Activated CD4-positive, alpha-beta T cell treated with anti-CD3 and anti-CD28 coated beads, Interleukin-2, amount 50 U/mL, for 24 hours (primary cell): ENCODE results near the gene MTOR.
A peak's percentile ranks its signal among the peaks of the same experiment; 100 is the strongest.
"Not testable (repeated sequence)": the region's sequence is repeated elsewhere in the genome, so short reads cannot be mapped to it uniquely, and the experiment has no call there.

Experiments
- DNase-seq, 2 donors: peaks; one replicate each; pipeline ENCODE4 v3.0.0-alpha.2; 2020; ENCODE audit warnings: low read depth in 1 of 2, low spot score in 1 of 2

Gene MTOR

GRCh38 chr1:11125931-11126330 lies 136.4 kb downstream of the MTOR start:
- no peak for DNase-seq

DNA sequence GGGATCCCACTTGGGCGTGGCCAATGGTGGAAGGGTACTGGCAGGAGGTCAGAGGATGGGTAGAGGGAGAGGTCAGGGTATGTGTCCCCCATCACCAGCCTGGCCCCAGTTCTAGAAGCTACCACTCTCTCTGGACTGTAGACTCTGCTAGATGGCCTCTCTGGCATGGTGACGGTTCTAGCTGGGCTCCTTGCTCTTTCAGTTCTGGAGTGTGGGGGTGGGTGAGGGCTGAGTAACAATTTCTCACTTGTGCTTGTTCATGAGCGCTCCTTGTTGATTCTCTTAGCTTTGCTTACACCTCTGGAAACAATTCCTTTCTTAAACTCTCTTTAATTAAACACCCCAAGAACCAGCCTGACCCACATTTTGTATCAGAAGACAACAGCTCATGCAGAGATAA lies 137.4 kb downstream of the MTOR start:
- DNase-seq = no peak

DNA sequence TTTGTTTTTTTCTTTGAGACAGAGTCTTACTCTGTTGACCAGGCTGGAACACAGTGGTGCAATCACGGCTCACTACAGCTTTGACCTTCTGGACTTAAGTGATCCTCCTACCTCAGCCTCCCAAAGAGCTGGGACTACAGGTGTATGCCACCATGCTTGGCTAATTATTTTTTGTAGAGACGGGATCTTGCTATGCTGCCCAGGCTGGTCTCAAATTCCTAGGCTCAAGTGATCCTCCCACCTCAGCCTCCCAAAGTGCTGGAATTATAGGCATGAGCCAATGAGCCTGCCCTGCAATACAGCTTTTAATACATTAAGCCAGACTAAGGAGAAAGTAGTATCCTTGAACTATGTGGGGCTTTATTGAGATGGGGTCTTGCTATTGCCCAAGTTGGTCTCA lies 146.0 kb downstream of the MTOR start:
- DNase-seq = no peak

DNA sequence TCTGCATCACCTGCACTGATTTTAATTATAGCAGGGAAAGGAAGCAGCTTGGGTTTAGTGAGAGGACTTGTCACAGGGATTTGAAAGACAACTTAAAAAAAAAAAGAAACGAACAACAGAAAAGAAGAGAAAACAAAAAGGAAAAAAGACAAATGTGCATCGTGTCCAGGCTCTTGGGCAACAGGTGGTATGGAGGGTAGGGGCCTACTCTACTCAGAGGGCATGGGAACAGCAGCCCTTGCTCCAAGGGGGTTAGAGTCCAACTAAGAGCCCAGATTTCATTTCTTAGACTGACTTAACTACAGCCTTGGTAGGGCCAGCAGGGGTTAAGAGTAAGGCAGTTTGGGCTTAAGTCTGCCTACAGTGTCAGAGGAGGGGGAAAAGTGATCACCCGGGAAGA lies 147.4 kb downstream of the MTOR start:
- no peak for DNase-seq

DNA sequence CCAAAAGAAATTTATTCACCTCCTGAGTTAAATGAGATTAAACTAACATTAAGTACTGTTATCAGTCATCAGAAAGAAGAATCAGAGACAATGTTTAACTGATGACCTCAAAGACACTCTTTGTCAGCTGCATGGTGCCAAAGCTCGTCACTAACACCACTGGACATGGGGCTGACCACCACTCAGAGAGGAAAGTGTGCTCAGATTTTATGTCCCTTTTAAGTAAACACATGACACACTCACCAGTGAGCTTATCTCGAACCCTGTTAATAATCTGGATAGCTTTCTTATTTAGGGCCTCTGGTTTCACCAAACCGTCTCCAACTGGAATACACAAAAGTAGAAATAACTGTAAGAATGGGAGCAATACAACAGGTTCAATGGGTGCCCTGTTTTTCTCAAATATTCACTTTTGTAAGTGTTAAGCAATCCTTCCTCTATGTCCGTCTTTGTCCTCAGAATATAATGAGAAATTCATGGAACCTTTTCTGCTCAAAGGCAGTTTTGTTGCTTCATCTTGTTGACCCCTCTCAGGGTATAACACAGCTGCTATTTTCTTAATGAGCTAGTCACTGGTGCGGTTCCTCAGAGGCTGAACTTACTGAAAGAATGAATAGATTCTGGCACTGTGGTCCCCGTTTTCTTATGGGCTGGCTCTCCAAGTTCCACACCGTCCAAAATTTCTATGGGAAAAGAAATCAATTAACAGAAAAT lies 153.1 kb downstream of the MTOR start:
- no peak for DNase-seq

- no peak for DNase-seq
Observed at GRCh38 chr1:11107599-11107998, 154.8 kb downstream of the MTOR start.

DNA sequence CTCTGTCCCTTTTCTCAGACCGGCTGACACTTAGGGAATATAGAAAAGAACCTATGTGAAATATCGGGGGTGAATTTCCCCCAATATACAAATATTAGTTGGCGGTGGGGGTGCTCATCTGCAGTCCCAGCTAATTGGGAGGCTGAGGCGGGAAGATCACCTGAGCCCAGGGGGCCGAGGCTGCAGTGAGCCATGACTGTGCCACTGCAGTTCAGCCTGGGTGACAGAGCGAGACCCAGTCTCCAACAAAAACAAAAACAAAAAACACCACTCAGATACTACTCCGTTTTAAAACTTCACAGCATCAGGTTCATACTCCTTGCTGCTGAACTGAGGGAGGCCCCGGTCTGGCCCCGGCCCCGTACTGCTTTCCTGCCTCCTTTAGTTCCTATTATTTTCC lies 156.8 kb downstream of the MTOR start:
- DNase-seq = no peak

- no peak for DNase-seq
Observed at GRCh38 chr1:11101347-11101746, 161.0 kb downstream of the MTOR start.

GRCh38 chr1:11100806-11101205 lies 161.5 kb downstream of the MTOR start:
- not testable (repeated sequence) for DNase-seq

- DNase-seq = no peak
Observed at GRCh38 chr1:11100149-11100493, 162.2 kb downstream of the MTOR start.

DNA sequence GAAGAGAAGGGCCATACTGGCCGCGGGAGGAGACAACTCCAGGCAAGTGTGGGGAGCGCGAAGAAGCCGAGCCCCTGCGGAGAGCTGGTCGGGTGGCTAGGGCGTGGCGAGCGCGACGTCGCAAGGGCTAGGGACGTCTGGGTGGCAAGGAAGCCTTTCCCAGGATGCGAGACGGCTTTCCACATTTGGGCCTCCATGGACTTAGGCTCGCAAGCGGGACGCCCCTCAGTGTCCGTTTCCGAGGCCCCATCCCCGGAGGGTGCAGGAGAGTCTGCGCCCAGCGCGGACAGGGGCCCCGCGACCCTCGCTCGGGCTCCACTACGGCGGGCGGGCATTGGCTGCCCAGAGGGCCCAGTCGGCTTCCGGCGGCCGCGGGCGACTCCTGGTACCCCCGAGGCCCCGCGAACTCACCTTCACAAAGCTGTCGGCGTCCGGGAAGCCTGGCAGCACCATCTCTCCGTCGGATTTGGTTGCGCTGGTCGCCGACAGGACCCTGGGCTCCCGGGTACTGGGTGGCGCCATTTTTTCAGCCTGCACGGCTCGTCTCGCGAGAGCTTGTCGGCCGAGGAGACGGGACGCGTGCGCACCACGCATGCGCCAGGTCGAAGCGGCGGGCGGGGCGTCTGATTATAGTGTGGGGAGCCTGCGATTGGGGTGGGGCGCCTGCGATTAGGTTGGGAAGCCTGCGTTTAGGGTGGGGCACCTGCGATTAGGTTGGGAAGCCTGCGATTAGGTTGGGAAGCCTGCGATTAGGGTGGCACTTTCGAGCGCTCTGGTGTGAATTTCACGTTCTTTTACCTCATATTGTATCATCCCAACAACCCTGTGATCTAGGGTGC lies 162.8 kb downstream of the MTOR start, which contains the start of gene EXOSC10:
Gene EXOSC10, minus strand, starts transcription at position 560 of the 839 bp plus-strand sequence. Its CDS starts 38 bp downstream, at position 522.
- DNase-seq = peak; percentile 92 to 93

- DNase-seq = no peak
Observed at GRCh38 chr1:11098931-11099309, 163.4 kb downstream of the MTOR start.

DNA sequence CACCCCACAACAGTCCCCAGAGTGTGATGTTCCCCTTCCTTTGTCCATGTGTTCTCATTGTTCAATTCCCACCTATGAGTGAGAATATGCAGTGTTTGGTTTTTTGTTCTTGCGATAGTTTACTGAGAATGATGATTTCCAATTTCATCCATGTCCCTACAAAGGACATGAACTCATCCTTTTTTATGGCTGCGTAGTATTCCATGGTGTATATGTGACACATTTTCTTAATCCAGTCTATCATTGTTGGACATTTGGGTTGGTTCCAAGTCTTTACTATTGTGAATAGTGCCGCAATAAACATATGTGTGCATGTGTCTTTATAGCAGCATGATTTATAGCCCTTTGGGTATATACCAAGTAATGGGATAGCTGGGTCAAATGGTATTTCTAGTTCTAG lies 178.6 kb downstream of the MTOR start:
- not testable (repeated sequence) for DNase-seq

GRCh38 chr1:11080931-11081330 lies 181.4 kb downstream of the MTOR start:
- no peak for DNase-seq

GRCh38 chr1:11078631-11079030 lies 183.7 kb downstream of the MTOR start:
- DNase-seq = no peak

- not testable (repeated sequence) for DNase-seq
Observed at GRCh38 chr1:11073398-11073797, 189.0 kb downstream of the MTOR start.

GRCh38 chr1:11072216-11072917 lies 190.0 kb downstream of the MTOR start:
- no peak for DNase-seq

- DNase-seq = no peak
Observed at GRCh38 chr1:11071463-11072215, 190.7 kb downstream of the MTOR start.

- no peak for DNase-seq
Observed at GRCh38 chr1:11070876-11071275, 191.5 kb downstream of the MTOR start.

- no peak for DNase-seq
Observed at GRCh38 chr1:11068600-11069473, 193.5 kb downstream of the MTOR start.
